Aorta (tissue), 5 donors: ENCODE measurements around the gene CIC. TPM values are rescaled to one million over a fixed set of nuclear protein-coding genes. Genes with fewer than 3 reads are reported as not detected.
"Not testable (repeated sequence)": the region's sequence is repeated elsewhere in the genome, so short reads cannot be mapped to it uniquely, and the experiment has no call there.

ENCODE experiments used
- ATAC-seq: fragments of 200-7000 bp; cut with Tn5 transposase; one replicate; pipeline ENCODE4 v1.9.1; 2022; ENCODE audit warnings: moderate library complexity; ENCODE audit not compliant: low FRiP score
- DNase-seq, 2 donors: peaks; one replicate each; pipeline ENCODE4 v3.0.0-alpha.2; 2020
- H3K27ac ChIP-seq, 2 donors: one replicate each; pipeline ENCODE4 v1.5.1; 2013; ENCODE audit warnings: low read length in 2 of 2, mild to moderate bottlenecking in 2 of 2, moderate library complexity in 2 of 2, control low read depth in 1 of 2, inconsistent platforms in 1 of 2, low read depth in 1 of 2
- H3K27me3 ChIP-seq, 2 donors: one replicate each; pipeline ENCODE4 v1.6.1; 2013; ENCODE audit warnings: control low read depth in 1 of 2, low read length in 1 of 2, mild to moderate bottlenecking in 1 of 2, moderate library complexity in 1 of 2; ENCODE audit not compliant: insufficient read depth in 2 of 2, control insufficient read depth in 1 of 2
- H3K36me3 ChIP-seq, 2 donors: one replicate each; pipeline ENCODE4 v1.6.1; 2013; ENCODE audit warnings: control low read depth in 1 of 2, low read length in 1 of 2, mild to moderate bottlenecking in 1 of 2; ENCODE audit not compliant: insufficient read depth in 2 of 2, control insufficient read depth in 1 of 2
- H3K4me1 ChIP-seq, 2 donors: one replicate each; pipeline ENCODE4 v1.6.1; 2013; ENCODE audit warnings: low read length in 2 of 2, control low read depth in 1 of 2, mild to moderate bottlenecking in 1 of 2, moderate library complexity in 1 of 2; ENCODE audit not compliant: insufficient read depth in 2 of 2, control insufficient read depth in 1 of 2
- H3K4me3 ChIP-seq, 2 donors: one replicate each; pipeline ENCODE4 v1.5.1; 2013; ENCODE audit warnings: low read length in 2 of 2, control low read depth in 1 of 2, mild to moderate bottlenecking in 1 of 2
- H3K9me3 ChIP-seq: one replicate; pipeline ENCODE4 v1.6.1; 2013; ENCODE audit warnings: mild to moderate bottlenecking, low read length; ENCODE audit not compliant: control insufficient read depth
- WGBS, 2 donors: extraction: QIAGEN DNeasy Blood & Tissue Kit; methylation state at CpG; one replicate each; pipeline ENCODE4 v1.1.7; 2013; 5-methylcytosine and 5-hydroxymethylcytosine counted together
- intact Hi-C, 2 donors: fragments of 100-400 bp; cut with DNase I; formaldehyde crosslinking; loops; one replicate each; pipeline versions ENCODE4 v1.14.2 to v1.15.0; 2022
- polyA plus RNA-seq, 2 donors: library from polyadenylated mRNA; stranded (reverse); fragments of 200-250 nt; gene quantifications; one replicate each; pipeline ENCODE4 v1.2.3, GENCODE V29; 2013
- total RNA-seq, 2 donors: library from RNA; stranded (reverse); fragmentation: NEBNext Ultra II Directional; extraction: Animal tissue kit (Norgen Biotek cat#: 25700); gene quantifications; one replicate each; pipeline ENCODE4 v1.2.1, GENCODE V29; 2021
- donor health status: healthy with polysubstance abuse.
- donor health status: Bipolar disorder and iron deficiency.
- donor health status: DM: no; HTN: no; CAD: no.
- donor health status: DM: no; HTN: no; CAD: no.
- donor health status: DM: yes; HTN: yes; CAD: no.

CIC gene
- total and polyA plus RNA-seq, 4 donors, result 14.3 to 104 (median 74.0) TPM

- H3K27ac ChIP-seq, ATAC-seq, H3K4me1 ChIP-seq, H3K36me3 ChIP-seq, intact Hi-C loops, DNase-seq, H3K9me3 ChIP-seq, H3K4me3 ChIP-seq, H3K27me3 ChIP-seq: not testable (repeated sequence)
- 88 to 94% methylated on average over 4 of the region's 4 CpGs for WGBS, 2 donors
Measured at GRCh38 chr19:42266105-42266504, 2.9 kb upstream of the CIC start.

DNA sequence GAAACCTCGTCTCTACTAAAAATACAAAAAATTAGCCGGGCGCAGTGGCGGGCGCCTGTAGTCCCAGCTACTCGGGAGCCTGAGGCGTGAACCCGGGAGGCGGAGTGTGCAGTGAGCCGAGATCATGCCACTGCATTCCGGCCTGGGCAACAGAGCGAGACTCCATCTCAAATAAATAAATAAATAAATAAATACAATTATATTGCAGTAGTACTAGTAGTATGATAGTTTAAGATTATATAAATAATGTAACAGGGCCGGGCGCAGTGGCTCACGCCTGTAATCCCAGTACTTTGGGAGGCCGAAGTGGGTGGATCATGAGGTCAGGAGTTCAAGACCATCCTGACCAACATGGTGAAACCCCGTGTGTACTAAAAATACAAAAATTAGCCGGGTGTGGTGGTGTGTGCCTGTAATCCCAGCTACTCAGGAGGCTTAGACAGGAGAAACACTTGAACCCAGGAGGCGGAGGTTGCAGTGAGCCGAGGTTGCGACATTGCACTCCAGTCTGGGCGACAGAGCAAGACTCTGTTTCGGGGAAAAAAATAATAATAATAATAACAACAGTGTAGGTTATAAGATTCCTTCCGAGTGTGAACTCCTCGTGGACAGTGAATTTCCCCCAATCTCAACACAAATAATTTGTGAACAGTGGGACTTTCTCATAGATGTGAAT, 2.0 kb upstream of the CIC start:
- DNase-seq, H3K4me3 ChIP-seq, H3K4me1 ChIP-seq, intact Hi-C loops, H3K36me3 ChIP-seq, H3K9me3 ChIP-seq, ATAC-seq, H3K27ac ChIP-seq, H3K27me3 ChIP-seq: not testable (repeated sequence)
- 92% methylated on average over 22 to 25 of the region's 25 CpGs for WGBS, 2 donors

DNA sequence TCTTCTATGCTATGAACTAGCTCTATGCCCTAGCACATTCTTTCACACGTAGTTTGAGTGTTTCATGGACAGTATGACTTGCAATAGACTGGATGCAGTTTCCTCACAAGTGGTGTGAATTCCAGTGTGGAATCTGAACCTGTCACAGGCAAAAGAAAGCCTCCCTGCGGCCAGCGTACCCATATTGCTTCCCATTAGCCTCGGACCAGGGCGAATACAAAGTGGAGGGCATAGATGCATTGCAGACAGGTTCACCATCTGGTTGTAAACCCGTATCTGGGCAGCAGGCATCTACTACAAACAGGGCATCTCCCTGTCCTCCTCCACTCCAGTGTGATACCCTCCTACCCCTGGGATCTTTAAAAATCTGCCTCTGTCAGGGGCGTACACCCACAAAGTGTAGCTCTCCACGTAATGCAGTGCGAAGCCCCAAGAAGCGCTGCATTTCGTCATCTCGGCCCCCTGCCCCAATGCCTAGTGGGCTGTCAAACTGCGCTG, 1.4 kb upstream of the CIC start:
- DNase-seq, result no peak
- H3K9me3 ChIP-seq, result no peaks in the 10 kb centered on the region
- no peak overlapping the region for H3K4me3 ChIP-seq
- WGBS, 2 donors, result 3 to 6% methylated on average over 13 of the region's 13 CpGs
- intact Hi-C loops, result loop anchor here in 1 of 2 donors (1.0 to 2.0 kb wide), 2 partner anchors 13 to 24 kb away; partner anchors contain the start of gene ERF
- ATAC-seq, result no peak
- H3K4me1 ChIP-seq, result peaks cover 0 to 1% of the 10 kb centered on the region in 2 donors
- H3K27me3 ChIP-seq, result no peaks in the 10 kb centered on the region
- peak overlapping the region in 1 of 2 donors; percentile 80 for H3K27ac ChIP-seq
- H3K36me3 ChIP-seq, result peaks cover 0 to 2% of the 10 kb centered on the region in 2 donors

DNA sequence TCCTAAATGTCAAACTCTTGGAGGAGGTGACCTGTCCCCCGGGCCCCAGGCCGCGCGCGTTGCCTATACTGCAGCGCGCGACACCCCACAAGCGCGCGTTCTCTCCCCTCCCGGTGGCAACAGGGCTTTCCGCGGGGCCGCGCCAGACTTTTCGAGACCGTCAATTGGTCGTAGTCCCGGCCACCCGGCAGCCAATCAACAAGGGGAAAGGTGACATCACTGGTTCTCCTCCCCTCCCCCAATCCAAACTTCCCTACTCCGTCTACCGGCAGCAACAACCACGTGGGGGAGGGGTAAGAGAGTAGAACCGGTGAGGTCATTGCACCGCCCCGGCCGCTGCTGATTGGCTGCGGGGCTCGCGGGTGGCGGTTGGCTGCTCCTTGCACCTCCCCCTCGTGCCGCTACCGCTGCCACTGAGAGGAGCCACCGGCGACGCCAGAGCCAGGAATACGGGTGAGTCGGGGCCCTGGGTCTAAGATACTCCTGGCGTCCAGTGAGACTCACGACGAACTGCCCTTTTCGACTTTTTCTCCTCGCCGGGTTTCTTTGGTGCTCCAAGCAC, 829 bp upstream of the CIC start:
- peak overlapping the region in 1 of 2 donors; percentile 69 for H3K4me3 ChIP-seq
- no peaks in the 10 kb centered on the region for H3K27me3 ChIP-seq
- ATAC-seq, result peak; percentile 94
- 0% methylated on average over 43 to 46 of the region's 46 CpGs for WGBS, 2 donors
- H3K9me3 ChIP-seq, result no peaks in the 10 kb centered on the region
- intact Hi-C loops, result loop anchor here in 1 of 2 donors (1.0 to 2.0 kb wide), 2 partner anchors 13 to 25 kb away; partner anchors contain the start of gene ERF
- H3K4me1 ChIP-seq, result peaks cover 0 to 1% of the 10 kb centered on the region in 2 donors
- peak overlapping the region; percentile 58 to 97 for H3K27ac ChIP-seq
- peaks cover 0 to 2% of the 10 kb centered on the region in 2 donors for H3K36me3 ChIP-seq
- peak; percentile 98 to 99 for DNase-seq

GRCh38 chr19:42269478-42270345, 660 bp downstream of the CIC start:
- Histone ChIP-seq H3K4me3 (peak overlapping the region; percentile 50 to 76), H3K9me3 (no peaks in the 10 kb centered on the region), H3K4me1 (peaks cover 0 to 1% of the 10 kb centered on the region in 2 donors), H3K27me3 (no peaks in the 10 kb centered on the region), H3K36me3 (peaks cover 0 to 7% of the 10 kb centered on the region in 2 donors), H3K27ac (peak overlapping the region; percentile 73 to 92)
- peak in 1 of 2 donors; percentile 61 for DNase-seq
- WGBS, 2 donors, result 13 to 18% methylated on average over 10 of the region's 10 CpGs
- intact Hi-C loops, result loop anchor here in 1 of 2 donors (2.0 kb wide), 1 partner anchor 15 kb away; the partner anchor contains the start of gene ERF
- ATAC-seq, result no peak

GRCh38 chr19:42270346-42271044, 1.4 kb downstream of the CIC start:
- peak; percentile 85 to 86 for DNase-seq
- ATAC-seq, result no peak
- WGBS, 2 donors, result 0% methylated on average over 18 of the region's 18 CpGs
- Histone ChIP-seq H3K27me3 (no peaks in the 10 kb centered on the region), H3K4me3 (peak overlapping the region; percentile 1 to 50), H3K4me1 (peaks cover 0 to 1% of the 10 kb centered on the region in 2 donors), H3K36me3 (peaks cover 0 to 7% of the 10 kb centered on the region in 2 donors), H3K27ac (peak overlapping the region; percentile 73 to 92), H3K9me3 (no peaks in the 10 kb centered on the region)
- intact Hi-C loops, result no loop called here

DNA sequence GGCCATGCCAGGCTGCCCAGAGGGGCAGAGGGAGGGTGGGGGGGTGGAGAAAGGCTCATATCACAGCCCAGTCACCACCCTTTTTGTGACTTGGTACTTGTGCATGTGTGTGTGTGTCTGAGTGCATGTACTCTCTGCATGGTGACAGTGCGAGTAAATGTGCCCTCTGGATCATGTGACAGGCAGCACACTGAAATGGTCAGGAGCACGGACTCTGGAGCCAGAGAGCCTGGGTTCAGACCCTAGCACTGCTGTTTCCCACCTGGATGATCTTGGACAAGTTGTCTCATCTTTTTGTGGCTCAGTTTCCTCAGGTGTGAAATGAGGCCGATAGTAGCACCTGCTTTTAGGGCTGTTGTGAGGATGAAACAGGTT, 2.0 kb downstream of the CIC start:
- no peak for DNase-seq
- no peaks in the 10 kb centered on the region for H3K27me3 ChIP-seq
- ATAC-seq, result no peak
- peaks cover 0 to 1% of the 10 kb centered on the region in 2 donors for H3K4me1 ChIP-seq
- H3K4me3 ChIP-seq, result no peak overlapping the region
- peaks cover 0 to 7% of the 10 kb centered on the region in 2 donors for H3K36me3 ChIP-seq
- no peaks in the 10 kb centered on the region for H3K9me3 ChIP-seq
- intact Hi-C loops, result no loop called here
- WGBS, 2 donors, result 13 to 16% methylated on average over 3 of the region's 3 CpGs
- peak overlapping the region in 1 of 2 donors; percentile 92 for H3K27ac ChIP-seq
